K562 (cell line): ENCODE results near the gene BCR. TPM values are rescaled to one million over a fixed set of nuclear protein-coding genes. Genes with fewer than 3 reads are reported as not detected.
A peak's percentile ranks its signal among the peaks of the same experiment; 100 is the strongest.

Experiments used
- ATAC-seq: fragments of 200-7000 bp; cut with Tn5 transposase; 3 replicates; pipeline ENCODE4 v1.9.1; 2020; ENCODE audit warnings: moderate library complexity
- BruUV-seq: library from RNA; stranded (reverse); fragments of 400-500 nt; replicated peaks from 2 replicates; lab custom pipeline; 2021; lab: Mats Ljungman, UMichigan
- CTCF ChIA-PET: fragments of 300-600 bp; formaldehyde crosslinking; extraction: SDS; loops from one replicate; lab custom pipeline; 2021; ENCODE audit warnings: low intra/inter-chr PET ratio; lab: Yijun Ruan, JAX
- POLR2A ChIA-PET: fragments of 300-600, 350-650 bp; sonication (Branson Sonifier 250); formaldehyde crosslinking; extraction: SDS; loops from one replicate; lab custom pipeline; 2021; ENCODE audit warnings: antibody characterized with exemption, inconsistent platforms; lab: Yijun Ruan, JAX
- DNase-seq, 4 experiments: peaks; one replicate each; pipeline versions ENCODE4 v3.0.0 to v3.0.0-alpha.2; 2011 to 2018; ENCODE audit warnings: low spot score in 3 of 4, mixed read lengths in 3 of 4; ENCODE audit errors: extremely low read depth in 1 of 4
- FAIRE-seq: peaks from 2 replicates; lab custom pipeline; 2011; peaks lifted over from hg19 to GRCh38; lab: Jason Lieb, UNC
- H2AFZ ChIP-seq: 2 replicates; pipeline ENCODE4 v1.6.0; 2011; ENCODE audit warnings: low read depth, low read length, control low read depth, inconsistent platforms
- H3K27ac ChIP-seq: fragments of 200-600 bp; 3 replicates; pipeline ENCODE4 v1.8.0; 2011; ENCODE audit warnings: low read depth, mild to moderate bottlenecking, control low read depth, inconsistent platforms, low read length, moderate library complexity, mixed read lengths; ENCODE audit errors: extremely low read depth
- H3K27me3 ChIP-seq, 2 experiments: fragments of 300-600 bp in 1 of 2; 2 replicates in 1 of 2; 3 replicates in 1 of 2; pipeline versions ENCODE4 v1.6.0 to v1.8.0; 2011; ENCODE audit warnings: inconsistent platforms in 2 of 2, low read length in 2 of 2, mild to moderate bottlenecking in 1 of 2, mixed read lengths in 1 of 2, moderate library complexity in 1 of 2; ENCODE audit not compliant: control insufficient read depth in 2 of 2, insufficient read depth in 2 of 2
- H3K36me3 ChIP-seq: fragments of 300-600 bp; 3 replicates; pipeline ENCODE4 v1.8.0; 2011; ENCODE audit warnings: mild to moderate bottlenecking, low read length, inconsistent platforms; ENCODE audit not compliant: control insufficient read depth, insufficient read depth
- H3K4me1 ChIP-seq, 2 experiments: fragments of 200-600 bp in 1 of 2; replicated peaks in 1 of 2; 2 replicates in 1 of 2; 3 replicates in 1 of 2; pipeline versions ENCODE4 v1.5.1 to v1.8.0; 2011; ENCODE audit warnings: inconsistent platforms in 2 of 2, low read length in 2 of 2, mild to moderate bottlenecking in 1 of 2, mixed read lengths in 1 of 2, moderate library complexity in 1 of 2; ENCODE audit not compliant: control insufficient read depth in 2 of 2, insufficient read depth in 2 of 2
- H3K4me2 ChIP-seq: 2 replicates; pipeline ENCODE4 v1.6.1; 2011; ENCODE audit warnings: low read length, control low read depth, inconsistent platforms, mixed read lengths; ENCODE audit not compliant: insufficient read depth
- H3K4me3 ChIP-seq: fragments of 200-600 bp; sonication (generic), shearing (Covaris generic); 2 replicates; pipeline ENCODE4 v1.5.1; 2016; ENCODE audit warnings: control low read depth, inconsistent platforms
- H3K79me2 ChIP-seq: fragments of 200-600 bp; 3 replicates; pipeline ENCODE4 v1.8.0; 2011; ENCODE audit warnings: low read length, inconsistent platforms; ENCODE audit not compliant: control insufficient read depth, insufficient read depth
- H3K9ac ChIP-seq, 2 experiments: 2 replicates each; pipeline versions ENCODE4 v1.6.0 to v1.6.1; 2011; ENCODE audit warnings: low read depth in 2 of 2, low read length in 2 of 2, control low read depth in 1 of 2, inconsistent platforms in 1 of 2, mild to moderate bottlenecking in 1 of 2, mixed read lengths in 1 of 2; ENCODE audit not compliant: insufficient read depth in 1 of 2
- H3K9me1 ChIP-seq: one replicate; pipeline ENCODE4 v1.6.0; 2011; ENCODE audit warnings: inconsistent platforms, mild to moderate bottlenecking, low read length, moderate library complexity; ENCODE audit not compliant: control insufficient read depth, insufficient read depth
- H3K9me3 ChIP-seq: replicated peaks from 2 replicates; pipeline ENCODE4 v1.5.1; 2011; ENCODE audit warnings: low read depth, low read length, inconsistent platforms; ENCODE audit not compliant: control insufficient read depth, insufficient read depth
- H4K20me1 ChIP-seq: replicated peaks from 2 replicates; pipeline ENCODE4 v1.6.1; 2011; ENCODE audit warnings: low read length, inconsistent platforms, mixed read lengths; ENCODE audit not compliant: control insufficient read depth, insufficient read depth
- CAMTA2 ChIP-seq: fragments of 250-450 bp; sonication (Bioruptor Pico); conservative IDR thresholded peaks from 2 replicates; pipeline ENCODE4 v1.5.1; 2022
- CHD4 ChIP-seq: fragments of 200-600 bp; sonication (generic); IDR thresholded peaks from 3 replicates; pipeline ENCODE4 v1.6.1; 2012; ENCODE audit warnings: low read depth, mild to moderate bottlenecking, mixed read lengths, low read length, inconsistent platforms; ENCODE audit not compliant: insufficient read depth, insufficient replicate concordance, poor library complexity, severe bottlenecking
- ETV1 ChIP-seq: fragments of 450-650 bp; conservative IDR thresholded peaks from 2 replicates; pipeline ENCODE4 v1.6.1; 2016; ENCODE audit warnings: missing genetic modification characterization, control low read depth, low read depth, missing compliant biosample characterization
- GTF2F1 ChIP-seq: IDR thresholded peaks from 2 replicates; pipeline ENCODE4 v1.6.1; 2011; ENCODE audit warnings: low read depth, low read length, improper control_type of control experiment
- HCFC1 ChIP-seq: IDR thresholded peaks from 2 replicates; pipeline ENCODE4 v1.6.1; 2012; ENCODE audit warnings: low read depth, low read length, improper control_type of control experiment
- KAT2B ChIP-seq: IDR thresholded peaks from one replicate; pipeline ENCODE4 v1.6.1; 2012; ENCODE audit warnings: low read depth, mild to moderate bottlenecking, control low read depth, inconsistent platforms, low read length, moderate library complexity
- POLR2AphosphoS2 ChIP-seq: IDR thresholded peaks from 2 replicates; pipeline ENCODE4 v1.6.1; 2012; ENCODE audit warnings: low read length, improper control_type of control experiment
- POLR2AphosphoS5 ChIP-seq: IDR thresholded peaks from 2 replicates; pipeline ENCODE4 v1.6.1; 2011; ENCODE audit warnings: mild to moderate bottlenecking, low read depth, low read length, moderate library complexity; ENCODE audit not compliant: control insufficient read depth, insufficient read depth
- RAD21 ChIP-seq, 2 experiments: fragments of 250-450 bp in 1 of 2; fragments of 450-650 bp in 1 of 2; sonication (Bioruptor Pico) in 1 of 2; formaldehyde crosslinking in 1 of 2; IDR thresholded peaks in 1 of 2; conservative IDR thresholded peaks in 1 of 2; 2 replicates each; pipeline versions ENCODE4 v1.4.0 to v1.8.0; 2020 to 2022; ENCODE audit warnings: mild to moderate bottlenecking in 2 of 2, moderate library complexity in 1 of 2
- SIX5 ChIP-seq, 2 experiments: IDR thresholded peaks; 2 replicates each; pipeline ENCODE4 v1.6.1; 2011; ENCODE audit warnings: low read length in 2 of 2, borderline replicate concordance in 1 of 2, low read depth in 1 of 2, mild to moderate bottlenecking in 1 of 2, moderate library complexity in 1 of 2; ENCODE audit not compliant: insufficient read depth in 1 of 2
- SMAD1 ChIP-seq: fragments of 150-350 bp; IDR thresholded peaks from 2 replicates; pipeline ENCODE4 v1.6.1; 2014; ENCODE audit warnings: low read length, low read depth; ENCODE audit not compliant: partially characterized antibody
- SMAD2 ChIP-seq: fragments of 150-350 bp; IDR thresholded peaks from 2 replicates; pipeline ENCODE4 v1.6.1; 2014; ENCODE audit warnings: low read depth, mild to moderate bottlenecking, low read length
- SMC3 ChIP-seq: conservative IDR thresholded peaks from 2 replicates; pipeline ENCODE4 v1.6.1; 2011; ENCODE audit warnings: low read depth, low read length, improper control_type of control experiment; ENCODE audit not compliant: insufficient read depth
- SNRNP70 ChIP-seq: fragments of 200-400 bp; formaldehyde crosslinking; optimal IDR thresholded peaks from 2 replicates; pipeline ENCODE3; 2017; ENCODE audit warnings: low read depth, low read length
- SPI1 ChIP-seq: IDR thresholded peaks from 2 replicates; pipeline ENCODE4 v1.6.1; 2011; ENCODE audit warnings: low read depth, low read length, control low read depth, borderline replicate concordance
- STAT5B ChIP-seq: fragments of 250-450 bp; sonication (Bioruptor Pico); IDR thresholded peaks from 2 replicates; pipeline ENCODE4 v1.8.0; 2021; ENCODE audit warnings: mild to moderate bottlenecking, inconsistent platforms
- TBL1XR1 ChIP-seq, 2 experiments: IDR thresholded peaks; 2 replicates each; pipeline ENCODE4 v1.6.1; 2012; ENCODE audit warnings: improper control_type of control experiment in 2 of 2, low read length in 2 of 2, mild to moderate bottlenecking in 1 of 2
- YY1 ChIP-seq, 3 experiments: IDR thresholded peaks; 2 replicates each; pipeline ENCODE4 v1.6.1; 2011; ENCODE audit warnings: low read length in 2 of 3, mild to moderate bottlenecking in 2 of 3, moderate library complexity in 2 of 3, borderline replicate concordance in 1 of 3, control low read depth in 1 of 3, low read depth in 1 of 3; ENCODE audit not compliant: insufficient read depth in 3 of 3, insufficient replicate concordance in 2 of 3, control insufficient read depth in 1 of 3, insufficient read length in 1 of 3; ENCODE audit errors: extremely low read depth in 1 of 3
- ZNF717 ChIP-seq: fragments of 250-450 bp; sonication (Bioruptor Pico); IDR thresholded peaks from 2 replicates; pipeline ENCODE4 v1.5.0; 2021
- WGBS: fragments of 100-300 bp; shearing (Covaris generic); methylation state at CpG from one replicate; pipeline ENCODE4 v1.1.6; 2016; ENCODE audit warnings: low coverage, mixed read lengths; ENCODE audit not compliant: insufficient coverage; ENCODE audit errors: missing lambda C conversion rate; 5-methylcytosine and 5-hydroxymethylcytosine counted together
- in situ Hi-C: fragments of 300-500 bp; cut with MboI; formaldehyde crosslinking; loops from 4 replicates; pipeline ENCODE4 v1.15.0; 2018; ENCODE audit warnings: inconsistent platforms, mixed read lengths
- intact Hi-C: fragments of 100-400 bp; cut with micrococcal nuclease; formaldehyde crosslinking; loops from 2 replicates; pipeline ENCODE4 v1.14.2; 2022
- polyA plus RNA-seq, 8 experiments: library from polyadenylated mRNA; depleted of rRNA in 4 of 8; stranded (reverse) in 5 of 8; unstranded in 3 of 8; fragments of >200 nt; fragmentation: Nextera tagmentation in 2 of 8; fragmentation: Illumina TruSeq in 1 of 8; extraction: Ambion mirVana in 2 of 8; extraction: Trizol in 1 of 8; gene quantifications; 2 replicates each; pipeline versions ENCODE4 v1.2.1 to v1.2.3, GENCODE V29; 2011 to 2014; ENCODE audit warnings: inconsistent platforms in 1 of 8, missing spikeins in 1 of 8
- total RNA-seq, 7 experiments: library from RNA; depleted of rRNA in 6 of 7; stranded (reverse); fragments of >200 nt in 6 of 7; fragmentation: Illumina TruSeq in 2 of 7; extraction: Trizol in 2 of 7; gene quantifications; 2 replicates each; pipeline versions ENCODE4 v1.2.1 to v1.2.3, GENCODE V29; 2011 to 2021; ENCODE audit warnings: low replicate concordance in 1 of 7
- TF ChIP-seq, protein P1 (sequence below): fragments of 250-450 bp; sonication (Bioruptor Pico); IDR thresholded peaks from 2 replicates; pipeline ENCODE4 v1.6.1; 2021; ENCODE audit warnings: mild to moderate bottlenecking

Gene BCR
- total and polyA plus RNA-seq, 9 of the 15 experiments (the other 6 are each of a cell fraction or from before 2014, with no cell fraction given), result 0.41 to 150 (median 45.6) TPM

DNA sequence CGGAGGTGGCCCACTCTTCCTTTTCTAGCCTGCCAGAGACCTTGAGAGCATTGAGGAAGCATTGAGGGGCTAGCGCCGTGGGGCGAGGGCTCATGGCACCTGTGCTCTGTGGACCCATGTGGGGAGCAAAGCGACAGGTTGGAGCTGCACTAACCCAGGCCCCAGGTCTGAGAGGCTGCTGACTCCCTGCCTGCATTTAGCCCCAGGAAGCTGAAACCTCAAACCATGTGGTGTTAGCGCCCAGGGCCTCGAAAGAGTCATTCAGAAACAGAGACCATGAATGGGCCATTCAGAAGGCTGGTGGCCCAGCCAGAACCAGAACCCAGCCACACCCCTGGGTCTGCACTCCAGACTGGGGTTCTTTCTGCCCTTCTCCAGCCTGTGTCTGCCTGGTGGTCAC lies 88.6 kb downstream of the BCR start:
- H3K79me2 ChIP-seq, result no peaks in the 10 kb centered on the region
- 92% methylated on average over 7 of the region's 7 CpGs for WGBS
- peak overlapping the region in 1 of 2 experiments; percentile 53; a peak in 2 of 4 replicates for H3K9ac ChIP-seq
- H3K4me3 ChIP-seq, result no peak overlapping the region
- CTCF ChIA-PET, result interaction anchor here (1.7 to 1.8 kb wide), 2 partner anchors 91 to 92 kb away, joined by 5 to 10 read pairs; no protein-coding TSS in a partner anchor
- no peaks in the 10 kb centered on the region for H3K9me3 ChIP-seq
- peaks cover 27% of the 10 kb centered on the region for H3K9me1 ChIP-seq
- peaks cover 4 to 37% of the 10 kb centered on the region in 2 experiments; a peak in 4 of 5 replicates for H3K4me1 ChIP-seq
- in situ Hi-C loops, result no loop called here
- H3K4me2 ChIP-seq, result no peak overlapping the region
- DNase-seq (peak in 2 of 4 experiments; percentile 60 to 62), ATAC-seq (no peak), FAIRE-seq (no peak)
- H3K27me3 ChIP-seq, result no peaks in the 10 kb centered on the region
- POLR2A ChIA-PET, result interaction anchor here (0.5 to 14.2 kb wide), 18 partner anchors 8 to 332 kb away, joined by 3 to 237 read pairs (median 5); partner anchors contain the start of gene BCR
- H2AFZ ChIP-seq, result no peak overlapping the region
- peaks cover 95% of the 10 kb centered on the region for H3K36me3 ChIP-seq
- intact Hi-C loops, result no loop called here
- no peak overlapping the region for H3K27ac ChIP-seq
- peaks cover 73% of the 10 kb centered on the region for H4K20me1 ChIP-seq
- no TSS peak for BruUV-seq
- TF ChIP-seq SMAD1 (peak; percentile 16), RAD21 (CRISPR knock-in tag; conservative IDR thresholded peaks at IDR 0.05 in 1 of 2, IDR thresholded peaks at IDR 0.05 in 1 of 2) (0 out of 4 replicates have a peak, but pooled peaks of 1 of the 2 experiments have one; percentile 2), SPI1 (no peak), ZNF717 (CRISPR knock-in tag) (no peak), POLR2AphosphoS2 (peak; percentile 62; the same call in 1 of the 2 replicates), GTF2F1 (peak; percentile 48; the same call in 1 of the 2 replicates), SIX5 (IDR thresholded peaks at IDR 0.05; ENCODE audit: borderline replicate concordance in 1 of 2, insufficient read depth in 1 of 2, low read depth in 1 of 2, low read length in 2 of 2) (0 out of 4 replicates have a peak, but pooled peaks of 1 of the 2 experiments have one; percentile 8), POLR2AphosphoS5 (0 out of 2 replicates have a peak, but pooled peaks have one; percentile 6), CHD4 (no peak), TBL1XR1 (IDR thresholded peaks at IDR 0.05; ENCODE audit: low read length in 2 of 2) (0 out of 4 replicates have a peak, but pooled peaks of 1 of the 2 experiments have one; percentile 20), CAMTA2 (CRISPR knock-in tag) (no peak), SNRNP70 (no peak), ETV1 (tag) (no peak), STAT5B (CRISPR knock-in tag) (no peak), YY1 (IDR thresholded peaks at IDR 0.05; ENCODE audit: borderline replicate concordance in 1 of 3, control insufficient read depth in 1 of 3, extremely low read depth in 1 of 3, insufficient read depth in 3 of 3, insufficient read length in 1 of 3, insufficient replicate concordance in 2 of 3, low read depth in 1 of 3, low read length in 2 of 3) (peak in 1 of 3 experiments; percentile 3), KAT2B (no peak), SMC3 (no peak), HCFC1 (0 out of 2 replicates have a peak, but pooled peaks have one; percentile 2), SMAD2 (0 out of 2 replicates have a peak, but pooled peaks have one; percentile 3)
- TF ChIP-seq, protein P1, sequence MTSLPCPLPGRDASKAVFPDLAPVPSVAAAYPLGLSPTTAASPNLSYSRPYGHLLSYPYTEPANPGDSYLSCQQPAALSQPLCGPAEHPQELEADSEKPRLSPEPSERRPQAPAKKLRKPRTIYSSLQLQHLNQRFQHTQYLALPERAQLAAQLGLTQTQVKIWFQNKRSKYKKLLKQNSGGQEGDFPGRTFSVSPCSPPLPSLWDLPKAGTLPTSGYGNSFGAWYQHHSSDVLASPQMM (CRISPR knock-in tag), result no peak
